ENCODE results near the gene GMIP.
A peak's percentile ranks its signal among the peaks of the same experiment; 100 is the strongest.
"Not testable (repeated sequence)": the region's sequence is repeated elsewhere in the genome, so short reads cannot be mapped to it uniquely, and the experiment has no call there.

GMIP gene

GRCh38 chr19:19633711-19634515 is 9.5 kb downstream of the GMIP start:
- DNase-seq = no peak

GRCh38 chr19:19632661-19633060 is 10.8 kb downstream of the GMIP start:
- no peak for DNase-seq

- DNase-seq = no peak
Observed at GRCh38 chr19:19631346-19631745, 12.1 kb downstream of the GMIP start.

GRCh38 chr19:19630426-19630825 is 13.0 kb downstream of the GMIP start:
- DNase-seq = no peak

GRCh38 chr19:19630062-19630414 is 13.4 kb downstream of the GMIP start:
- DNase-seq = no peak

GRCh38 chr19:19628501-19629134 is 14.8 kb downstream of the GMIP start:
- no peak for DNase-seq

- no peak for DNase-seq
Observed at GRCh38 chr19:19627621-19628500, 15.6 kb downstream of the GMIP start, which contains the start of gene LPAR2. TSS of gene LPAR2 (minus strand) at chr19:19628220. CDS start at chr19:19627275, 945 bp downstream.

- DNase-seq = no peak
Observed at GRCh38 chr19:19626516-19627472, 16.7 kb downstream of the GMIP start.

- DNase-seq = no peak
Observed at GRCh38 chr19:19624032-19624570, 19.4 kb downstream of the GMIP start.

GRCh38 chr19:19623383-19623782 is 20.1 kb downstream of the GMIP start:
- DNase-seq = no peak

GRCh38 chr19:19619849-19620210 is 23.6 kb downstream of the GMIP start:
- no peak for DNase-seq

- DNase-seq = no peak
Observed at GRCh38 chr19:19619181-19619848, 24.1 kb downstream of the GMIP start.

- DNase-seq = peak; percentile 100
Observed at GRCh38 chr19:19618219-19619051, 25.0 kb downstream of the GMIP start, which contains the start of gene PBX4. TSS of gene PBX4 (minus strand) at chr19:19618687. CDS start at chr19:19618629, 58 bp downstream.

- DNase-seq = no peak
Observed at GRCh38 chr19:19615086-19615485, 28.4 kb downstream of the GMIP start.

GRCh38 chr19:19613506-19613905 is 30.0 kb downstream of the GMIP start:
- DNase-seq = no peak

- no peak for DNase-seq
Observed at GRCh38 chr19:19610376-19611202, 32.9 kb downstream of the GMIP start.

- not testable (repeated sequence) for DNase-seq
Observed at GRCh38 chr19:19606686-19607085, 36.8 kb downstream of the GMIP start.

GRCh38 chr19:19606021-19606420 is 37.4 kb downstream of the GMIP start:
- no peak for DNase-seq

GRCh38 chr19:19602713-19603324 is 40.6 kb downstream of the GMIP start:
- no peak for DNase-seq
